H4 (cell line): ENCODE data around the gene C1orf115. TPM values are rescaled to one million over a fixed set of nuclear protein-coding genes. Genes with fewer than 3 reads are reported as not detected.
"Not testable (repeated sequence)": the region's sequence is repeated elsewhere in the genome, so short reads cannot be mapped to it uniquely, and the experiment has no call there.

Source experiments
- DNase-seq: peaks from one replicate; pipeline ENCODE4 v3.0.0-alpha.2; 2015; ENCODE audit warnings: low spot score
- total RNA-seq: library from RNA; depleted of rRNA; stranded (reverse); fragments of >200 nt; shearing (Covaris generic); gene quantifications from 2 replicates; pipeline ENCODE4 v1.2.3, GENCODE V29; 2014

The C1orf115 gene
- total RNA-seq, 1 experiment from 2014 or later, result not detected

DNA sequence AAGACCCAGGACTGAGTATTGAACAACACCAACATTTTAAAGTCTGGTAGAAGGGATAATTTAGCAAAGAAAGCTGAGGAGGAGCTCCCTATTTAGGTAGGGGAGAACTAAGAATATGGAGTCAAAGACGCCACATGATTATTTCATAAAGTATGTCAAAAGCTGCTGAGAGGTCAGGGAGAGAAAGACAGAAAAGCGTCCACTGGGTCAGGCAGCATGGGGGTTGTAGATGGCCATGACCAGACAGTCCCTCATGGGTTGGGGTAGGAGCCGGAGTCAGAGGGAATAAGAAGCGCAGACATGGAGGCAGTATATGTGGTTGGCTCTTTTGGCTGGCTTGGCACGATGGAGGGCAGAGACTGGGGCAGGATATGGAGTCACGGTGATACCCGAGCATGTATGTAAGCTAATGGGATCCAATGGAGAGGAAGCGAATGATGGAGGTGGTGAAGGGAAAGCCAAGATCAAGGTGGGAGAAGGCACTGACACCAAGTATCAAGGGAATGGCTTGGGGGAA lies 4.8 kb downstream of the C1orf115 start:
- DNase-seq, result no peak

DNA sequence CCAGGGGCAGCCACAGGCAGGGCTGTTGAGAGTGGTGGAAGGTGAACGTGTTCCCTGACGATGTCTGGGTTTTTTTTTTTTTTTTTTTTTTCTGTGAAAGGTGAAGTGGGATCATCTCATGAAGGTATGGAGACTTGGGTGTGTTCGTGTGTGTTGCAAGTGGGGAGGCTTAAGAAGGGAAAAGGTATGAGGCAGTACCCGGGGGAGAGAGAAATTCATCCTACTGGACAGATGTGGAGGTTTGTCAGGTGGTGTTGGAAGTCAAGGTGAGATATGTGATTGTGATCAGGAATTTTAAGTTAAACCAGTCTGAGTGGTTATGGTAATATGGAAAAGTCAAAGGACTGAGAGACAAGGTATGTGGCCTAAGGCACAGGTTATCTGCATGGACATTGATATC lies 5.3 kb downstream of the C1orf115 start:
- DNase-seq, result no peak

- DNase-seq, result no peak
These were observed 6.2 kb downstream of the C1orf115 start for GRCh38 chr1:220696226-220696862.

DNA sequence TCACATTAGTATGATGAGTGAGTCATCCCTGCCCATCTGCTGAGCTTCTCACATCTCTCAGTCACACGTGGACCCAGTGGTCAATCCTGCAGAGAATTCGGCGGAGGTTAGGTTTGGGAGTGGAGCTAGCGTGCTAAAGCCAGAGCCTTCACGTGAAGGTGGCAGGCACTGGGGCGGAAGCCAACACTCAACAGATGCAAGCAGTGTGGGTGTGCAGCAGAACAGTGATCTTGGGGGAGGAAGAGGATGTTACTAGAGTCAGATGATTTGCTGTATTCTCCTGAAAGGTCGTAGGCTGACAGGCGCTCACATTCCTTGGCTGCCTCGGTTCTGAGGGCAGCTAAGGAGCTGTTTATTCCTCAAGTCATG lies 6.7 kb downstream of the C1orf115 start:
- no peak for DNase-seq

DNA sequence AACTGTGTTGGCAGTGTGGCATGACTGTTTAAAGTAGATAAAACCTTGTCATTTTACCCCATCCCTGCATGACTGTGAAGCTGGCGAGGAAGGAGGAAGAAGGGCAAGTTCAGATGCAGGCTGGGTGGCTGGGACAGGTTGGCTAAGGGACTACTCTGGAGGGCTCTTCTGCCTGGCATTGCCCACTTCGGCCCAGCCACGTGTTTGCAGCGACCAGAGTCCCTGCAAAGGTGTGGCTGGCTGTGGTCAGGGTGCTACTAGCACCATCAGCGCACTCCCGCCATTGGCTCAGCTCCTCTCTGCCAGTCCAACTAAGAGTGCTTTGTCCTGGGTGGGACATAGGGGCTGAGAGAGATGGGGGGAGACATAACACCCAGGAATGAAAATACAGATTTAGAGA lies 7.2 kb downstream of the C1orf115 start:
- no peak for DNase-seq

- no peak for DNase-seq
These were observed 8.4 kb downstream of the C1orf115 start for GRCh38 chr1:220698607-220699016.

GRCh38 chr1:220699044-220699443 lies 8.9 kb downstream of the C1orf115 start:
- DNase-seq, result no peak

DNA sequence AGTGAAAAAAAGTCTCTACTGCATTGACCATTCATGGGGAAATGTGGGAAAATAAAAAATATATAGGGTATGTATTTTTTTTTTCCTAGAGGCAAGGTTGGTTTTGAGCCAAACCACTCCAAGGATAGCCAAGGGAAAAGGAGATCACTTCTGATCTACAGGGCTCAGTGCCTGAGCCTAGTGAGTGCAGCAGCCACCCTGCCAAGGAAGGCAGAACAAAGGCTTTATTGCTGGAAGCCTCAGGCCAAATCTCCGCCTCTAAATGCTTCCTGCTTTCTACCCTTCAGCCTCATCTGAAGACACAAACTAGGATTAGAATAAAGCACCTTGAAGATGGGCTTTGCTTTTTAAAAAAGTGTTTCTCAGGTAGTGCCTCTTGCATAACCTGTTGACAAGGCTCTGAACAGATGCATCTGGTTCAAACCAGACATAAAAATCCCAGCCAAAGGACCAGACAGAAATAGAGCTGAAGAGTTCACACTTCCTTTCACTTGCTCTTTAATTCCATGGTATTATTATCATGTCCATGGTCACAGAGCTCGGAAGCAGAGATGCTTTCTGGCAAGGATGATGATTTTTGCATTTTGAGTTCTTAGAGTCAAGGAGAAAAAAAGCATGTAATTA lies 10.5 kb downstream of the C1orf115 start:
- no peak for DNase-seq

DNA sequence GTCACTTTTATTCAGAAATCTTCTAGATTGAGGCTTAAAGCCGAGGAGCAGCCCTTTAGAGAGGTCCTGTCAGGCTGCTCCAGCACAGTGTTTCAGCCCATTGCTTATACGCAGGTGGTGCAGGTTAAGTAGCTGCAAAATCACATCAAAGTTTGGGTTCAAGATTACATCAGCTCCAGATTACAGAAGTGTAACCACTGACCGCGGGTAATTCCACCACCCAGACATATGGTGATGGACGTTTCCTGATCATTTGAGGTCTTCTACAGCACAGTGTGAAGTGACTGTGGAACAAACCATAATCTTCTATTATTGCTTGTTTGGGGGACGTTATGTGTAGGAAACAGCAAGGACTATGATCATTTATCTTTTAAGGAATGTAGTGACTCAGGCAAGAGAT lies 11.8 kb downstream of the C1orf115 start:
- no peak for DNase-seq

DNA sequence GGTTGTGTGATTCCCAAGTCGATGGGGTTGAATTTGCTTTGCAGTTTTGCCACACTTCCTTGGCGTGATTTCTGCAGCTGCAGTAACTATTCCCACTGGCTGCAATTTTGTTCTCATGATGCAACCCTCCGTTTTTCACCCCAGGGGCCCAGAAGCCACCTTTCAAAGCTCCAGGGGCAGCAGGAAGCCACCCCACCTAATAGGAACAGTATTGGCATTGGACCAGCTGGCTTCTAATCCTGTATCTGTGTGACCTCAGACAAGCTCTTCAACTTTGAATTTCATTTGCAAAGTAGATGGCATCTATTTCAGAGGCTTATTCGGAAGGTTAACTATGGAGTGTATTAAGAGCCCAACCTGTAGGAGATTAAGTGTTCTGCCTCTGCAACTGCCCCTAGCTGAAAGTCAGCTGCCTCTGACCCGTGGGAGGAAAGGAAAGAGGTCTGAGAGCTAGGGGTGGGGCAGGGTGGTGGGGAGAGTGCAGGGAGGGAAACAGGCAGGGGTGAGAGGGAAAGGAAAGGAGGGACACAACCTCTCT lies 12.6 kb downstream of the C1orf115 start:
- DNase-seq, result no peak

GRCh38 chr1:220703305-220703704 lies 13.1 kb downstream of the C1orf115 start:
- DNase-seq, result no peak

GRCh38 chr1:220705782-220706181 lies 15.6 kb downstream of the C1orf115 start:
- no peak for DNase-seq

- DNase-seq, result no peak
These were observed 16.3 kb downstream of the C1orf115 start for GRCh38 chr1:220706480-220706879.

DNA sequence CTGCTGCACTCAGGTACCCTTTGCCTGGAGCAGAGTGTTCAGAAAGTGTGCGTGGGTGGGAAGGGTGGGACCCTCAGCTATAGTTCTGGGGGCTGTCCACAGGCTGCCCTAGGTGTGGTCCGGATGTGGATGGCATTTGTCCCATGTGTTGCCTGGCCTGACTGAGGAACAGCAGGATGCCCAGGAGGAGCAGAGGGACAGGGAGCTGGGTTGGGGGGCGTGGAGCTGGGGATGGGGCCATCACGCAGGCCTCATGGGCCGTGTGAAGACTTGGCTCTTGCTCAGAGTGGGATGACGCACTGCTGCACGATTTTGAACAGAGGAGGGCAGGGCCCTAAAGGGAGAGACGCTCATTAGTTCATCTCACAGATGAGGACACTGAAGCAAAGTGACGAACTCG lies 17.0 kb downstream of the C1orf115 start:
- DNase-seq, result no peak

- no peak for DNase-seq
These were observed 18.1 kb downstream of the C1orf115 start for GRCh38 chr1:220708244-220708643.

- no peak for DNase-seq
These were observed 19.0 kb downstream of the C1orf115 start for GRCh38 chr1:220708936-220709801.

GRCh38 chr1:220710333-220710732 lies 20.2 kb downstream of the C1orf115 start:
- DNase-seq, result no peak

- no peak for DNase-seq
These were observed 21.1 kb downstream of the C1orf115 start for GRCh38 chr1:220711056-220711809.

DNA sequence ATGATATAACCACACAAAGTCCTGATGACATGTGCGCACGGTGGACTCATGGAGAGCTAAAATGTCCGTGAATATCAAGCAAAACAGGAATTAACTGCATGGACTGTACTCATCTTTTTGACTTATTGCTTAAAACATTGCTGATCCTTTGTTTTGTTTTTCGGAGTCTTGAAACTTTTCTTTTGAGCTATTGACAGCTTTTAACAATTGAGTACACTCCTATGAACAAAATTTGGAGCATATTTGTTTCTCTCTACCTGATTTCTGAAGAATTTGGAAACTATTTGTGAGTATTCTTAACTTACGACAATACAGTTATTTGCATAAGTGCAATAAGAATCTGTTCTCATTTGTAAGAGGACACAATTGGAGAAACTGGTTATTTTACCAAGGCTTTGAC lies 25.8 kb downstream of the C1orf115 start:
- DNase-seq, result not testable (repeated sequence)

GRCh38 chr1:220717800-220718640 lies 27.9 kb downstream of the C1orf115 start:
- DNase-seq, result no peak

GRCh38 chr1:220721266-220721665 lies 31.1 kb downstream of the C1orf115 start:
- DNase-seq, result not testable (repeated sequence)
